Lower leg skin (tissue), 3 donors: ENCODE results near the gene CTIF.

ENCODE experiments used
- POLR2A ChIP-seq, 2 donors: fragments of 450-650 bp; IDR thresholded peaks; one replicate each; pipeline ENCODE4 v1.6.1; 2016 to 2017; ENCODE audit warnings: antibody characterized with exemption in 2 of 2, mild to moderate bottlenecking in 1 of 2, moderate library complexity in 1 of 2
- TF ChIP-seq, protein P1 (sequence below), 3 donors: fragments of 450-650 bp; IDR thresholded peaks; one replicate each; pipeline ENCODE4 v1.5.1; 2016; ENCODE audit warnings: antibody characterized with exemption in 3 of 3, mild to moderate bottlenecking in 3 of 3, moderate library complexity in 2 of 3

DNA sequence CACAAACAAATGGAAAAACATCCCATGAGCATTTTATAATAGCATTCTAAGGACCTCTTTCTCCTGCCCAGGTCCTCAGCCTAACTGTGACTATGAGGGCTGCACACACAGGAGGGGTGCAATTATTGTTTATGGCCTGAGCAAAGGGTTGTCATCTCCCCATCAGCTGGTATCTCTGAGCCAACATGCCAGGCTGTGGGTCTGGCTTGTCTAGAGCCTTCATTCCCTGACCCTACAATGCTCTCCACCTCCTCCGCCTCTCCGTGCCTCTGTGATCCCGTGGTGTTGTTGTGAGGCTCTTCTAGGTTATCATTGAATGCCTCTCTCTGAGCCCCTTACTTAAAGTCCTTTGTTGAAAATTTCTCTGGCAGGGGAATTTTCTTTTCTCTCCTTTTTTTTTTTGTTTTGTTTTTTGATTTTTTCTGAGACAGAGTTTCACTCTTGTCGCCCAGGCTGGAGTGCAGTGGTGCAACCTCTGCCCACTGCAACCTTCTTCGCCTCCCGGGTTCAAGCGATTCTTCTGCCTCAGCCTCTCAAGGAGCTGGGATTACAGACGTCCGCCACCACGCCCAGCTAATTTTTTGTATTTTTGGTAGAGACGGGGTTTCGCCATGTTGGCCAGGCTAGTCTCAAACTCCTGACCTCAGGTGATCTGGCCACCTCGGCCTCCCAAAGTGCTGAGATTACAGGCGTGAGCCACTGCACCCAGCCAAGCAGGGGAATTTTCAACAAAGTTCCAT lies 285.6 kb downstream of the CTIF start:
- TF ChIP-seq, protein P1, sequence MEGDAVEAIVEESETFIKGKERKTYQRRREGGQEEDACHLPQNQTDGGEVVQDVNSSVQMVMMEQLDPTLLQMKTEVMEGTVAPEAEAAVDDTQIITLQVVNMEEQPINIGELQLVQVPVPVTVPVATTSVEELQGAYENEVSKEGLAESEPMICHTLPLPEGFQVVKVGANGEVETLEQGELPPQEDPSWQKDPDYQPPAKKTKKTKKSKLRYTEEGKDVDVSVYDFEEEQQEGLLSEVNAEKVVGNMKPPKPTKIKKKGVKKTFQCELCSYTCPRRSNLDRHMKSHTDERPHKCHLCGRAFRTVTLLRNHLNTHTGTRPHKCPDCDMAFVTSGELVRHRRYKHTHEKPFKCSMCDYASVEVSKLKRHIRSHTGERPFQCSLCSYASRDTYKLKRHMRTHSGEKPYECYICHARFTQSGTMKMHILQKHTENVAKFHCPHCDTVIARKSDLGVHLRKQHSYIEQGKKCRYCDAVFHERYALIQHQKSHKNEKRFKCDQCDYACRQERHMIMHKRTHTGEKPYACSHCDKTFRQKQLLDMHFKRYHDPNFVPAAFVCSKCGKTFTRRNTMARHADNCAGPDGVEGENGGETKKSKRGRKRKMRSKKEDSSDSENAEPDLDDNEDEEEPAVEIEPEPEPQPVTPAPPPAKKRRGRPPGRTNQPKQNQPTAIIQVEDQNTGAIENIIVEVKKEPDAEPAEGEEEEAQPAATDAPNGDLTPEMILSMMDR (IDR thresholded peaks at IDR 0.05) = no peak
- no peak for TF ChIP-seq POLR2A (IDR thresholded peaks at IDR 0.05)
